Mesendoderm (in vitro differentiated cells): ENCODE data around the gene DHX35.
A peak's percentile ranks its signal among the peaks of the same experiment; 100 is the strongest.

ENCODE experiments used
- DNase-seq: peaks from one replicate; pipeline ENCODE4 v3.0.0; 2013
- H2AK5ac ChIP-seq: 2 replicates; pipeline ENCODE4 v1.6.1; 2013; ENCODE audit warnings: low read length, inconsistent platforms
- H2BK120ac ChIP-seq: 2 replicates; pipeline ENCODE4 v1.6.1; 2013; ENCODE audit warnings: low read depth, mild to moderate bottlenecking, low read length, moderate library complexity, mixed read lengths
- H2BK15ac ChIP-seq: replicated peaks from 2 replicates; pipeline ENCODE4 v1.6.1; 2013; ENCODE audit warnings: low read depth, mild to moderate bottlenecking, moderate library complexity
- H2BK5ac ChIP-seq: 2 replicates; pipeline ENCODE4 v1.6.1; 2013; ENCODE audit warnings: low read length, inconsistent platforms
- H3K18ac ChIP-seq: 2 replicates; pipeline ENCODE4 v1.6.1; 2013; ENCODE audit warnings: mild to moderate bottlenecking, low read length, mixed read lengths
- H3K23ac ChIP-seq: one replicate; pipeline ENCODE4 v1.6.1; 2013; ENCODE audit warnings: low read length
- H3K27ac ChIP-seq: 2 replicates; pipeline ENCODE4 v1.5.1; 2013; ENCODE audit warnings: low read depth, mild to moderate bottlenecking, inconsistent platforms, low read length, moderate library complexity
- H3K27me3 ChIP-seq: 2 replicates; pipeline ENCODE4 v1.6.1; 2013; ENCODE audit warnings: low read length, control low read depth, mild to moderate bottlenecking, inconsistent platforms; ENCODE audit not compliant: insufficient read depth, poor library complexity
- H3K36me3 ChIP-seq: 2 replicates; pipeline ENCODE4 v1.6.1; 2013; ENCODE audit warnings: low read length, inconsistent platforms; ENCODE audit not compliant: control insufficient read depth, insufficient read depth
- H3K4ac ChIP-seq: one replicate; pipeline ENCODE4 v1.6.1; 2013; ENCODE audit warnings: low read depth, mild to moderate bottlenecking, low read length, moderate library complexity
- H3K4me1 ChIP-seq: 2 replicates; pipeline ENCODE4 v1.6.1; 2013; ENCODE audit warnings: low read depth, low read length, inconsistent platforms; ENCODE audit not compliant: control insufficient read depth
- H3K4me2 ChIP-seq: 2 replicates; pipeline ENCODE4 v1.6.1; 2013; ENCODE audit warnings: low read length
- H3K4me3 ChIP-seq: 2 replicates; pipeline ENCODE4 v1.5.1; 2013; ENCODE audit warnings: mild to moderate bottlenecking, low read length
- H3K56ac ChIP-seq: one replicate; pipeline ENCODE4 v1.6.1; 2013; ENCODE audit warnings: low read length
- H3K79me1 ChIP-seq: 2 replicates; pipeline ENCODE4 v1.6.1; 2013; ENCODE audit warnings: low read length, inconsistent platforms
- H3K79me2 ChIP-seq: 2 replicates; pipeline ENCODE4 v1.6.1; 2013; ENCODE audit warnings: mild to moderate bottlenecking, low read length; ENCODE audit not compliant: control insufficient read depth, insufficient read depth
- H3K9ac ChIP-seq: 2 replicates; pipeline ENCODE4 v1.6.1; 2013; ENCODE audit warnings: low read length, inconsistent platforms
- H4K5ac ChIP-seq: one replicate; pipeline ENCODE4 v1.6.1; 2013; ENCODE audit warnings: low read length
- H4K8ac ChIP-seq: one replicate; pipeline ENCODE4 v1.6.1; 2013; ENCODE audit warnings: low read depth, mild to moderate bottlenecking, control low read depth, low read length, moderate library complexity
- WGBS: extraction: QIAGEN DNeasy Blood & Tissue Kit; methylation state at CpG from one replicate; pipeline ENCODE4 v1.1.7; 2013; ENCODE audit warnings: low lambda C conversion rate, missing lambda C conversion rate; ENCODE audit not compliant: insufficient coverage; ENCODE audit errors: extremely low coverage; 5-methylcytosine and 5-hydroxymethylcytosine counted together

DHX35 gene

DNA sequence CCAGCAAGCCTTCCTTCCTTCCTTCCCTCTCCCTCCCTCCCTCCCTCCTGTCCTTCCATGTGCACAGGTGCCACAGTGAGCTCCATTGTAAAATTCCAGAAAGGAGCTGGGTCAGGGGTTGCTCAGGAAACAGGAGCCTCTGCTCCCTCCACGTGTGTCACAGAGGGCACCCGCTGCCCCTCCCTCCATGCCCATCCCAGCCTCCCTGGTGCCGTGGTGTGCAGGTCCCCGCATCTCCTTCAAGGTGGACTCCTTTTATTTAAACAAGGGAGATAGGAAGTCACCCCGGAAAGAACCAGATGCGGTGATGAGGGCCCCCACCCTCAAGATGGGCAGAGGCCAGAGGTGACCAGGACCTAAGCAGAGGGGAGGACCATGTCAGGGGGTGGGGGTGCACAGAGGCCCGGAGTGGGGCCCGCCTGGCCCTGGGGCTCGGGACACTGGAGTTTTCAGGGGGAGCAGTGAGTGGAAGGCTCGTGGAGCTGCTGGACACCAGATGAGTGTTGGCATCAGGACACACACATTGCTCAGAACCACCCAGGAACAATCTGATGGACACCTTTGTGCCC lies 85.4 kb downstream of the DHX35 start:
- Histone ChIP-seq H3K79me2 (no peaks in the 10 kb centered on the region), H3K27me3 (no peaks in the 10 kb centered on the region), H3K4ac (no peak overlapping the region), H2BK120ac (no peak overlapping the region), H4K8ac (no peak overlapping the region), H3K23ac (no peak overlapping the region), H3K36me3 (no peaks in the 10 kb centered on the region), H4K5ac (no peak overlapping the region), H3K4me2 (no peak overlapping the region), H3K9ac (no peak overlapping the region), H2BK15ac (no peak overlapping the region), H3K4me1 (no peaks in the 10 kb centered on the region), H3K56ac (no peak overlapping the region), H3K27ac (no peak overlapping the region), H3K18ac (no peak overlapping the region), H3K4me3 (no peak overlapping the region), H3K79me1 (no peaks in the 10 kb centered on the region), H2AK5ac (no peak overlapping the region), H2BK5ac (no peak overlapping the region)
- DNase-seq, result no peak
- WGBS, result no CpG with 5 or more reads among the region's 10 CpGs

GRCh38 chr20:39048000-39048696 lies 86.0 kb downstream of the DHX35 start:
- Histone ChIP-seq H3K4me1 (no peaks in the 10 kb centered on the region), H2BK120ac (no peak overlapping the region), H3K36me3 (no peaks in the 10 kb centered on the region), H3K4me3 (no peak overlapping the region), H4K5ac (no peak overlapping the region), H3K27me3 (no peaks in the 10 kb centered on the region), H2BK15ac (no peak overlapping the region), H2BK5ac (no peak overlapping the region), H3K27ac (no peak overlapping the region), H3K79me2 (no peaks in the 10 kb centered on the region), H3K23ac (no peak overlapping the region), H3K4ac (no peak overlapping the region), H3K9ac (no peak overlapping the region), H3K79me1 (no peaks in the 10 kb centered on the region), H3K4me2 (no peak overlapping the region), H3K56ac (no peak overlapping the region), H4K8ac (no peak overlapping the region), H2AK5ac (no peak overlapping the region), H3K18ac (no peak overlapping the region)
- DNase-seq, result peak; percentile 72
- no CpG with 5 or more reads among the region's 4 CpGs for WGBS

DNA sequence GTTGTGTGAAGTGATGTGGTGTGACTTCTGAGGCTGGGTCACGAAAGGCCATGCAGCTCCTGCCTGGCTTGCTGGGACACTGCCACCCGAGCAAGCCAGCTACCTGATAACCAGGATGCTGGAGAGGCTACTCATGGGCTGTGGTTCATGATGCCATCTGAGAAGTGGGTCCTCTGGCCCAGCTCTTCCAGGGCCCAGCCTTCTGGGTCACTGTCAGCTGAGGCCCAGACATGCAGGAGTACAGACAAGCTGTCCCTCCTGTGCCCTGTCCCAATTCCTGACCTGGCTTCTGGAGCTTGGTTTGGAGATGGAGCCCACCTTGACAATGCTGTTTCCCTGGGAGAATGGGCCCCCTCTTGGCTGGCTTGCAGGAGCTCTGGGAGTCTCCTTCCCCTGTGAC lies 87.0 kb downstream of the DHX35 start:
- no peak overlapping the region for H3K4me3 ChIP-seq
- no peak overlapping the region for H3K27ac ChIP-seq

DNA sequence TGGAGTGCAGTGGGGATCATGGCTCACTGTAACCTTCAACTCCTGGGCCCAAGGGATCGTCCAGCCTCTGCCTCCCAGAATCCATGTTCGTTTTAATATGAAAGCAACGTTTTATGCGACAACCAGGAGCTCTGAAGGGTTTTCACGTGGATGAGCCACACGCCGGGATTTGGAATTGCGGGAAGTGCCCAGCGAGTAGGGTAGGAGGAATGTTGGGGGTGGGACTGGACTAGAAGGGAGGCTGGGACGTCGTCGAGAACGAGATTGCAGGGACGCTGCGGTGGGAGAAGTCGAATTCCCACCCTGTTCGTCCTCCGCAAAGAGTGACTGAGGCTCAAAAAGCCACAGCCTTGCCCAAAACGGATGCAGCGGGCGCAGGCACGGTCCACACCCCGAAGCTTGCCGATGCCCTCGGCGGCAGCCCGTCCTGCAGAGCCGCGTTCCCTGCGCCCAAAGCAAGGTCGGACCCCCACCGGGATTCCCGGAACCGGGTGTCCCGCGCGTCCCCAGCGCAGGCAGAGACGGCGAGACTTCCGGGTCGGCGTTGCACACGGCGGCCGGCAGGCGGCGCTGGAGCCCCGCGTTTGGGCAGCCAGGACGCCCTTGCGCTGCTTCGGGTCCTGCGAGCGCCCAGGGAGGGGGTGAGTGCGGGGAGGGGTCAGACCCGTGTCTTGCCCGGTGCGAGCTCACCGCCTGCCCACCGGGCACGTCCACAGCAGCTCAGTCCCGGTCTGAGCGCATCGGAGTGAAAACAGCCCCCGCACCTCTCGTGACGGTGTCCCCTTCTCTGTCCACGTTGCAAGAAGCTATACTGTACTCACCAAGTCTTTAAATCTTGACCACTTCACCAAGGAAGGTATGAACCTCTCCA lies 87.8 kb downstream of the DHX35 start:
- Histone ChIP-seq H4K8ac (no peak overlapping the region), H3K27ac (no peak overlapping the region), H3K4ac (no peak overlapping the region), H2AK5ac (no peak overlapping the region), H3K18ac (no peak overlapping the region), H3K4me2 (peak overlapping the region; percentile 95), H2BK120ac (no peak overlapping the region), H2BK5ac (no peak overlapping the region), H3K9ac (peak overlapping the region; percentile 95), H3K4me3 (peak overlapping the region; percentile 76), H3K36me3 (no peaks in the 10 kb centered on the region), H3K4me1 (no peaks in the 10 kb centered on the region), H3K56ac (peak overlapping the region; percentile 98), H2BK15ac (no peak overlapping the region), H3K27me3 (no peaks in the 10 kb centered on the region), H3K79me1 (no peaks in the 10 kb centered on the region), H4K5ac (no peak overlapping the region), H3K79me2 (no peaks in the 10 kb centered on the region), H3K23ac (peak overlapping the region; percentile 52)
- DNase-seq, result peak; percentile 85
- no CpG with 5 or more reads among the region's 69 CpGs for WGBS

More for the DNA sequence above, 87.0 kb downstream of the DHX35 start:
- H3K4ac ChIP-seq, result no peak overlapping the region
- H4K5ac ChIP-seq, result no peak overlapping the region
- no peaks in the 10 kb centered on the region for H3K79me2 ChIP-seq
- H4K8ac ChIP-seq, result no peak overlapping the region
- H3K9ac ChIP-seq, result no peak overlapping the region
- no peak overlapping the region for H3K18ac ChIP-seq
- no peaks in the 10 kb centered on the region for H3K36me3 ChIP-seq
- no peaks in the 10 kb centered on the region for H3K79me1 ChIP-seq
- peak overlapping the region; percentile 26 for H3K56ac ChIP-seq
- H3K27me3 ChIP-seq, result no peaks in the 10 kb centered on the region
- H3K4me2 ChIP-seq, result no peak overlapping the region
- H3K23ac ChIP-seq, result no peak overlapping the region
- no CpG with 5 or more reads among the region's 2 CpGs for WGBS
- peak overlapping the region; percentile 18 for H2AK5ac ChIP-seq
- no peaks in the 10 kb centered on the region for H3K4me1 ChIP-seq
- no peak for DNase-seq
- no peak overlapping the region for H2BK15ac ChIP-seq
- no peak overlapping the region for H2BK120ac ChIP-seq
- no peak overlapping the region for H2BK5ac ChIP-seq

DNA sequence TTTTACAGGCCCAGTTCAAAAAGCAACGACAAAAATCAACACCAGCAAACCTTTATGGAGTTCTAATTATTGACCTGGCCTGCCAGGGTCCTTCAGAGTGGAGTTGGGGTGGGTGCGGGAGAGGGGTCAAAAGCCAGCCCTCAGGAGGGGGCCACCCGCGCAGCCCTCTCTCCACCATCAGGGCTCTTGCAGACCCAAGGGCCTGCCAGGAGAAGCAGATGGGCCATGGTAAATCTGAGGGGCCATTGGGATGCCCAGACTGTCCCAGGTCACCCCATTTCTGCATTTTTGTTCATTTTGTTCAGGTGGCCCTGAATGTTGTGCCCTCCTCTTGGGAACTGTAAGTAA lies 88.4 kb downstream of the DHX35 start:
- no peak overlapping the region for H2BK15ac ChIP-seq
- no peaks in the 10 kb centered on the region for H3K79me1 ChIP-seq
- H3K18ac ChIP-seq, result no peak overlapping the region
- H3K27me3 ChIP-seq, result no peaks in the 10 kb centered on the region
- no peaks in the 10 kb centered on the region for H3K79me2 ChIP-seq
- H3K23ac ChIP-seq, result no peak overlapping the region
- no peaks in the 10 kb centered on the region for H3K36me3 ChIP-seq
- H3K56ac ChIP-seq, result peak overlapping the region; percentile 91
- H3K27ac ChIP-seq, result no peak overlapping the region
- no peaks in the 10 kb centered on the region for H3K4me1 ChIP-seq
- no peak overlapping the region for H2BK5ac ChIP-seq
- no peak overlapping the region for H2BK120ac ChIP-seq
- H4K8ac ChIP-seq, result no peak overlapping the region
- no peak overlapping the region for H4K5ac ChIP-seq
- DNase-seq, result no peak
- WGBS, result no CpG with 5 or more reads among the region's 4 CpGs
- no peak overlapping the region for H2AK5ac ChIP-seq
- no peak overlapping the region for H3K4me3 ChIP-seq
- H3K4me2 ChIP-seq, result no peak overlapping the region
- H3K4ac ChIP-seq, result no peak overlapping the region
- peak overlapping the region; percentile 73 for H3K9ac ChIP-seq
